AG04450 (cell line): ENCODE data around the gene COL5A2. TPM values are rescaled to one million over a fixed set of nuclear protein-coding genes. Genes with fewer than 3 reads are reported as not detected.

Experiments
- CTCF ChIA-PET: fragments of 300-600, 350-600 bp; formaldehyde crosslinking; extraction: SDS; loops from one replicate; lab custom pipeline; 2022; ENCODE audit warnings: antibody characterized with exemption, inconsistent platforms; lab: Charles Lee
- POLR2A ChIA-PET: fragments of 350-600 bp; formaldehyde crosslinking; extraction: SDS; loops from one replicate; lab custom pipeline; 2021; ENCODE audit warnings: antibody characterized with exemption, inconsistent platforms; lab: Yijun Ruan, JAX
- DNase-seq: peaks from one replicate; pipeline ENCODE4 v3.0.0-alpha.2; 2011; ENCODE audit warnings: low read depth, low spot score
- H3K27ac ChIP-seq: one replicate; pipeline ENCODE4 v1.5.1; 2012; ENCODE audit warnings: low read depth, low read length, control low read depth
- H3K27me3 ChIP-seq: one replicate; pipeline ENCODE4 v1.6.0; 2012; ENCODE audit warnings: low read length; ENCODE audit not compliant: control insufficient read depth, insufficient read depth
- H3K4me3 ChIP-seq: 2 replicates; pipeline ENCODE4 v1.5.1; 2011; ENCODE audit warnings: mild to moderate bottlenecking, low read depth, low read length, control low read depth
- H3K9me3 ChIP-seq: 2 replicates; pipeline ENCODE4 v1.5.1; 2012; ENCODE audit warnings: low read length; ENCODE audit not compliant: control insufficient read depth, insufficient read depth
- polyA plus RNA-seq: library from polyadenylated mRNA; depleted of rRNA; stranded (reverse); fragments of >200 nt; gene quantifications from 2 replicates; pipeline ENCODE4 v1.2.3, GENCODE V29; 2011
- TF ChIP-seq, protein P1 (sequence below): IDR thresholded peaks from 2 replicates; pipeline ENCODE4 v1.5.1; 2011; ENCODE audit warnings: low read depth, low read length, control low read depth, inconsistent platforms

COL5A2 gene
- polyA plus RNA-seq, 1 experiment: 305 TPM

DNA sequence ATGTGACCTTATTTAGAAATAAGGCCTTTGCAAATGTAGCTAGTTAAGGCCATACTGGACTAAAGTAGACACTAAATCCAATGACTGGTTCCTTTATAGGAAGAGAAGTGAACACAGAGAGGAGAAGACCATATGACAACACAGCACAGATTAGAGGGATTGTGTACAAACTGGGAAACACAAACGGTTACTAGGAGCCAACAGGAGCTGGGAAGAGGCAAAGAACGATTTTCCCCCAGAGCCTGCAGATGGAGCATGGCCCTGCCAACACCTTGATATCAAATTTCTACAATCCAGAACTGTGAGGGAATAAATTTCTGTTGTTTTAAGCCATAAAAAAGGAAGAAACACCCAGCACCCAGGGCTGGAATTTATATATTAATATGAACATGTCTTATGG is 38.7 kb upstream of the COL5A2 start:
- POLR2A ChIA-PET: interaction anchor here (1.4 kb wide), 1 partner anchor 41 kb away, joined by 5 read pairs; no protein-coding TSS in a partner anchor
- Histone ChIP-seq H3K27me3 (no peaks in the 10 kb centered on the region), H3K27ac (no peak overlapping the region), H3K4me3 (no peak overlapping the region), H3K9me3 (no peaks in the 10 kb centered on the region)
- CTCF ChIA-PET: interaction anchor here (1.0 to 1.4 kb wide), 2 partner anchors 40 to 124 kb away, joined by 3 read pairs; no protein-coding TSS in a partner anchor
- TF ChIP-seq, protein P1, sequence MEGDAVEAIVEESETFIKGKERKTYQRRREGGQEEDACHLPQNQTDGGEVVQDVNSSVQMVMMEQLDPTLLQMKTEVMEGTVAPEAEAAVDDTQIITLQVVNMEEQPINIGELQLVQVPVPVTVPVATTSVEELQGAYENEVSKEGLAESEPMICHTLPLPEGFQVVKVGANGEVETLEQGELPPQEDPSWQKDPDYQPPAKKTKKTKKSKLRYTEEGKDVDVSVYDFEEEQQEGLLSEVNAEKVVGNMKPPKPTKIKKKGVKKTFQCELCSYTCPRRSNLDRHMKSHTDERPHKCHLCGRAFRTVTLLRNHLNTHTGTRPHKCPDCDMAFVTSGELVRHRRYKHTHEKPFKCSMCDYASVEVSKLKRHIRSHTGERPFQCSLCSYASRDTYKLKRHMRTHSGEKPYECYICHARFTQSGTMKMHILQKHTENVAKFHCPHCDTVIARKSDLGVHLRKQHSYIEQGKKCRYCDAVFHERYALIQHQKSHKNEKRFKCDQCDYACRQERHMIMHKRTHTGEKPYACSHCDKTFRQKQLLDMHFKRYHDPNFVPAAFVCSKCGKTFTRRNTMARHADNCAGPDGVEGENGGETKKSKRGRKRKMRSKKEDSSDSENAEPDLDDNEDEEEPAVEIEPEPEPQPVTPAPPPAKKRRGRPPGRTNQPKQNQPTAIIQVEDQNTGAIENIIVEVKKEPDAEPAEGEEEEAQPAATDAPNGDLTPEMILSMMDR: no peak
- no peak for DNase-seq

DNA sequence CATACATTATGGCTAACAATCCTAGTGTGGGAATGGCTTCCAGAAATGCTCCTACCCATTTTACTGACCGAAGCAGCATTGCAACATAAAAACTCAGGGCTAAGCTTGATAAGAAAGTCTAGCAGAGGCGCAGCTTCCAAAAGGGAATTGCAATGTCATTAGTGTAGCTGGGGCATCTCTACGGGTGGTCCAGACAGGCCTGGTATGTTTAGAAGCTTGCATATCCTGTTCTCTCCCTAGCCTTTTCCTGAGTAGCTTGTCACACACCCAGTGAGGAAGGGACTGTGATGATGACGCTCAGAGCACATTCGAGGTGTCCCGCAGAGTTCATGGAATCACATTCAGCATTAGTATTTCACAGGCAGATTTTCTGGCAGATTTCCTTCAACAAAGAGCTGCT is 38.0 kb upstream of the COL5A2 start:
- ChIA-PET POLR2A (interaction anchor here (1.4 kb wide), 1 partner anchor 41 kb away, joined by 5 read pairs; no protein-coding TSS in a partner anchor), CTCF (interaction anchor here (1.0 to 1.4 kb wide), 2 partner anchors 39 to 123 kb away, joined by 3 read pairs; no protein-coding TSS in a partner anchor)
- Histone ChIP-seq H3K27ac (no peak overlapping the region), H3K4me3 (no peak overlapping the region), H3K27me3 (no peaks in the 10 kb centered on the region), H3K9me3 (no peaks in the 10 kb centered on the region)
- DNase-seq: no peak
- TF ChIP-seq, protein P1: no peak

DNA sequence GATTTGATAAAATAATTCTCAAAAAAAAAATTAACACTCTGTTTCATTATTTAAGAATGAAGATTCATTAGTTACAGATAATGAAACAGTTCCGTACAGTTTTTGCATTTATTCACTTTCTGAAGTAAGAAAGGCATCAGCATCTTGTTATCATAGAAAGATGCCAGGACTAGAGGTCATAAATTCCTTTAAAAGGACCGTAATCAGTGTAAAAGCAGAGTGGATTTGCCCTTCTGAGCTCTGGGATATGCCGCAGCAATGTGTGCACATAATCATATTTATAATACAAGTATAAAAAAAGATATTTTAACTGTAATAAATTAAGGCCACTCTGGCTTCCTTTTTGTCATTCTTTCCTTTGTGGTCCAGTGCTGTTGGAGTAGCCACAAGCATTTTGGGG is 37.5 kb upstream of the COL5A2 start:
- POLR2A ChIA-PET: interaction anchor here (1.4 kb wide), 1 partner anchor 40 kb away, joined by 5 read pairs; no protein-coding TSS in a partner anchor
- H3K4me3 ChIP-seq: no peak overlapping the region
- no peak for DNase-seq
- TF ChIP-seq, protein P1: no peak
- CTCF ChIA-PET: interaction anchor here (1.0 to 1.4 kb wide), 2 partner anchors 39 to 123 kb away, joined by 3 read pairs; no protein-coding TSS in a partner anchor
- no peaks in the 10 kb centered on the region for H3K27me3 ChIP-seq
- no peak overlapping the region for H3K27ac ChIP-seq
- no peaks in the 10 kb centered on the region for H3K9me3 ChIP-seq

DNA sequence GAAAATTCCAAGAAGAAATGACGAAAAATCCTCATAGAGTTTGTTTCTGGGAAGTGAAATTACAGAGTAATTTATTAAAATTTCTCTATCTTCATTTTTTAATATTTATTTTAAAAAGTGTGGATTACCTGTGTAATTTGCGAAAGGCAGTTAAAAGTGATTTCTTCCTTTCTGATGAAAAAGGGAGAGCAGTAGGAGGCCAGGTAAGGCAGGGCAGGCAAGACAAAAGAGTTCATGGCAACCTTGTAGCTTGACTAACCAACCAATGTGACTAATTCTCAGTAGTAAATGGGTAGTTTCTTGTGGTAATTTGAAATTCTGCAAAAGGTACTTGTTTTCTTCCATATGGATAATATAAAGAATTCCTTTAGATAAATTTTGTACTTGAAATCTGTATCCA is 34.9 kb upstream of the COL5A2 start:
- ChIA-PET CTCF (interaction anchor here (0.5 kb wide), 1 partner anchor 111 kb away, joined by 3 read pairs; no protein-coding TSS in a partner anchor), POLR2A (no interaction called here)
- H3K9me3 ChIP-seq: no peaks in the 10 kb centered on the region
- H3K27ac ChIP-seq: no peak overlapping the region
- TF ChIP-seq, protein P1: no peak
- no peak overlapping the region for H3K4me3 ChIP-seq
- no peak for DNase-seq
- no peaks in the 10 kb centered on the region for H3K27me3 ChIP-seq

DNA sequence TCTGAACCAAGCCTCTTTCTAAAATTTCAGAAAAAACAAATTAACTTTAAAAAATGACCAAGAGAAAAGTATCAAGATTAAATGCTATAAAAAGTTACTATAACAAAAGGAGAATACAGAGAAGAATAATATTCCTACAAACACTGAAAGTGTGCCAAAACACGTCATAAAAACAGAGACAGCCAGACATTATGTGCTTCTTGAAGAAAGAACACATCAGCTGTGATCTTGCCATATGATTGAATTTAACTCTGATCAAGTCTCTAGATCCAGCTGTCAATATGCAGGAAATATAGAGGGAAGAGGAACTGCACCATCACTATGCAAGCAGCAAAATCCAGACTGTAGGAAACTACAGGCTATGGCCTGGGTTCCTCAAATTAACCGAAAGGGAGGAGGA is 33.7 kb upstream of the COL5A2 start:
- CTCF ChIA-PET: no interaction called here
- Histone ChIP-seq H3K9me3 (no peaks in the 10 kb centered on the region), H3K27me3 (no peaks in the 10 kb centered on the region), H3K4me3 (no peak overlapping the region), H3K27ac (no peak overlapping the region)
- TF ChIP-seq, protein P1: no peak
- no peak for DNase-seq
- POLR2A ChIA-PET: no interaction called here
